Calu3 (cell line): Measurements from ENCODE around the gene ORAI3. TPM values are rescaled to one million over a fixed set of nuclear protein-coding genes. Genes with fewer than 3 reads are reported as not detected.
"Not testable (repeated sequence)": the region's sequence is repeated elsewhere in the genome, so short reads cannot be mapped to it uniquely, and the experiment has no call there.

Source experiments
- BruUV-seq: library from RNA; stranded (reverse); fragments of 400-500 nt; replicated peaks from 2 replicates; lab custom pipeline; 2021; lab: Mats Ljungman, UMichigan
- CTCF ChIA-PET: fragments of 300-600 bp; sonication (Branson Sonifier 250); formaldehyde crosslinking; loops from one replicate; lab custom pipeline; 2022; ENCODE audit warnings: antibody characterized with exemption; lab: Charles Lee
- DNase-seq: peaks from one replicate; pipeline ENCODE4 v3.0.0; 2022
- H3K27ac Mint-ChIP-seq: one replicate; pipeline ENCODE4 v1.8.0; 2022; ENCODE audit warnings: mixed read lengths; ENCODE audit not compliant: unreplicated experiment
- H3K27me3 Mint-ChIP-seq: one replicate; pipeline ENCODE4 v1.8.0; 2022; ENCODE audit warnings: mixed read lengths; ENCODE audit not compliant: unreplicated experiment
- H3K36me3 Mint-ChIP-seq: one replicate; pipeline ENCODE4 v1.8.0; 2022; ENCODE audit warnings: mild to moderate bottlenecking, moderate library complexity, mixed read lengths; ENCODE audit not compliant: insufficient read depth, unreplicated experiment
- H3K4me1 Mint-ChIP-seq: one replicate; pipeline ENCODE4 v1.8.0; 2022; ENCODE audit warnings: mild to moderate bottlenecking, low read depth, mixed read lengths; ENCODE audit not compliant: unreplicated experiment
- H3K4me3 Mint-ChIP-seq: one replicate; pipeline ENCODE4 v1.8.0; 2022; ENCODE audit warnings: mild to moderate bottlenecking, low read depth, moderate library complexity, mixed read lengths; ENCODE audit not compliant: unreplicated experiment
- H3K9me3 Mint-ChIP-seq: one replicate; pipeline ENCODE4 v1.8.0; 2022; ENCODE audit warnings: low read depth, mixed read lengths; ENCODE audit not compliant: unreplicated experiment
- intact Hi-C: fragments of 100-400 bp; cut with micrococcal nuclease; formaldehyde crosslinking; loops from one replicate; pipeline ENCODE4 v1.10.0; 2022; ENCODE audit not compliant: unreplicated experiment
- total RNA-seq: library from RNA; stranded (reverse); gene quantifications from 2 replicates; pipeline ENCODE4 v1.2.3, GENCODE V29; 2022
- TF ChIP-seq, protein P1 (sequence below): fragments of 200-600 bp; IDR thresholded peaks from one replicate; pipeline ENCODE4 v1.8.0; 2022; ENCODE audit warnings: antibody characterized with exemption; ENCODE audit not compliant: unreplicated experiment

Gene ORAI3
- total RNA-seq, 1 experiment from 2014 or later, result 14.7 TPM

DNA sequence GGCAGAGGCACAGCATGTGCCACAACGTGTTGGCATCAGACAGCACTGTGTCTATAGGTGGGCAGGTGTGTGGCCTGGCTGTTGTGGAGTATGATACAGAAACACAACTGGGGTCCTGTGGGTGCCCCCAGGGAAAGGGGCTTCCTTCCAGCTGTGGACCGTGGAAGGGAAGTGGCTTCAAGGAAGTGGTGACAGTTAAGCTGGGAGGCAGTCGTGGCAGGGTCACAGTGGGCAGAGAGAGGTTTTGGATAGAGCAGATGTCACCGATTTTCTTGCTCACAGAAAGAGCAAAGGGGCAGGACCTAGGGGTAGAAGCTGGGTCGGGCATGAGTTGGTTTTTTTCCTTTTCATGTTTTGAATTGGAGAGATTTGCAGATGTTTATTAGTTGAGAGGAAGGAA lies 11.2 kb upstream of the ORAI3 start:
- DNase-seq, result no peak
- Mint-ChIP-seq H3K27ac (no peak overlapping the region), H3K27me3 (no peaks in the 10 kb centered on the region), H3K4me3 (no peak overlapping the region), H3K36me3 (peaks cover 38% of the 10 kb centered on the region), H3K9me3 (no peaks in the 10 kb centered on the region), H3K4me1 (peaks cover 11% of the 10 kb centered on the region)
- TF ChIP-seq, protein P1, sequence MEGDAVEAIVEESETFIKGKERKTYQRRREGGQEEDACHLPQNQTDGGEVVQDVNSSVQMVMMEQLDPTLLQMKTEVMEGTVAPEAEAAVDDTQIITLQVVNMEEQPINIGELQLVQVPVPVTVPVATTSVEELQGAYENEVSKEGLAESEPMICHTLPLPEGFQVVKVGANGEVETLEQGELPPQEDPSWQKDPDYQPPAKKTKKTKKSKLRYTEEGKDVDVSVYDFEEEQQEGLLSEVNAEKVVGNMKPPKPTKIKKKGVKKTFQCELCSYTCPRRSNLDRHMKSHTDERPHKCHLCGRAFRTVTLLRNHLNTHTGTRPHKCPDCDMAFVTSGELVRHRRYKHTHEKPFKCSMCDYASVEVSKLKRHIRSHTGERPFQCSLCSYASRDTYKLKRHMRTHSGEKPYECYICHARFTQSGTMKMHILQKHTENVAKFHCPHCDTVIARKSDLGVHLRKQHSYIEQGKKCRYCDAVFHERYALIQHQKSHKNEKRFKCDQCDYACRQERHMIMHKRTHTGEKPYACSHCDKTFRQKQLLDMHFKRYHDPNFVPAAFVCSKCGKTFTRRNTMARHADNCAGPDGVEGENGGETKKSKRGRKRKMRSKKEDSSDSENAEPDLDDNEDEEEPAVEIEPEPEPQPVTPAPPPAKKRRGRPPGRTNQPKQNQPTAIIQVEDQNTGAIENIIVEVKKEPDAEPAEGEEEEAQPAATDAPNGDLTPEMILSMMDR, result no peak
- intact Hi-C loops, result no loop called here
- BruUV-seq, result no TSS peak
- CTCF ChIA-PET, result no interaction called here

DNA sequence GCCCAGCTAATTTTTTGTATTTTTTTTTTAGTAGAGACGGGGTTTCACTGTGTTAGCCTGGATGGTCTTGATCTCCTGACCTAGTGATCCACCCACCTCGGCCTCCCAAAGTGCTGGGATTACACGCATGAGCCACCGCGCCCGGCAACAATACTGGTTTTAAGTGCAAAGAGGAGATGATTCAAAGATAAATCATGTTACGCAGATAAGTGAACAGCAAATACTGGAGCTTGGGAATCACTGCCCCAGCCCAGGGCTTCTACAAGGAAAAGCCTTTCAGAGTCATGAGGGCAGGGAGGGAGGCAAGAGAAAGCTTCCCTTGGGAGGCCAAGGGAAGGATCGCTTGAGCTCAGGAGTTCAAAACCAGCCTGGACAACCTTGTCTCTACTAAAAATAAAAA lies 9.3 kb upstream of the ORAI3 start:
- H3K27ac Mint-ChIP-seq, BruUV-seq, intact Hi-C loops, H3K4me3 Mint-ChIP-seq, H3K27me3 Mint-ChIP-seq, H3K9me3 Mint-ChIP-seq, DNase-seq: not testable (repeated sequence)
- Mint-ChIP-seq H3K4me1 (peaks cover 16% of the 10 kb centered on the region), H3K36me3 (peaks cover 41% of the 10 kb centered on the region)
- CTCF ChIA-PET, result interaction anchor here (0.5 to 0.7 kb wide), 4 partner anchors 50 to 530 kb away, joined by 3 to 7 read pairs (median 3); no protein-coding TSS in a partner anchor

DNA sequence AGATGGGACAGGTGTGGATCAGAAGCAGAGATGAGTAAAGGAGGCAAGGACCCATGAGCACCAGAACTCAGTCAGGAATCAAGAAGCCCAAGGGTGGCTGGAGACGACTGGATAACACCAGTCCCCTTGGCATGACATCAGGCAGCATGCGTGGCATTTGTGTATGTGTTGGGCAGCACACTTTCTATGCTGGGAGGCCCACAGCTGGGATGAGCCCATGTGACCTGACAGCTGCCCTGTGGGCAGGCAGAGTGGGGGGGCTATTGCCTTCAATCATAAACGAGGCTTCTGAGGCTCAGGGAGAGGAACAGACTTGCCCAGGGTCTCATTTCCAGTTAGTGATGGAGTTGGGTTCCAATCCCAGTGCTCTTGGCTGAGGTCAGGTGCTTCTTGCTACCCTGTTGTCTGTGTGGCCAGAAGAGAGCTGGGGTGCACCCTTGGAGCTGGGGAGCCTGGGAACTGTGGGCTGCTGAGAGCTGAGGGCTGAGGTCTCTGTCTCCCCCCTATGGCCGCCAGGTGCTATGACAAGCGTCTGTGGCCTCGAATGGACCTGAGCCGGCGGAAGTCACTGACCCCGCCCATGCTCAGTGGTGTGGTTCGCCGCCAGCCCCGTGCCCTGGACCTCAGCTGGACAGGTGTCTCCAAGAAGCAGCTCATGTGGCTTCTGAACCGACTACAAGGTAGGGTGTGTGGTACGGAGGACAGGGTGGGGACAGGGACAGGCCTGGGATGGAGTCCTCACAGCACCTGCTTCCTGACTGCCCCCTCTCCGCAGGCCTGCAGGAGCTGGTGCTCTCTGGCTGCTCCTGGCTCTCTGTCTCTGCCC lies 7.1 kb upstream of the ORAI3 start:
- H3K4me1 Mint-ChIP-seq, result peaks cover 16% of the 10 kb centered on the region
- no peaks in the 10 kb centered on the region for H3K9me3 Mint-ChIP-seq
- H3K36me3 Mint-ChIP-seq, result peaks cover 50% of the 10 kb centered on the region
- intact Hi-C loops, result no loop called here
- H3K27ac Mint-ChIP-seq, result no peak overlapping the region
- no TSS peak for BruUV-seq
- no peak overlapping the region for H3K4me3 Mint-ChIP-seq
- peak; percentile 88 for DNase-seq
- no peaks in the 10 kb centered on the region for H3K27me3 Mint-ChIP-seq
- TF ChIP-seq, protein P1, result peak; percentile 93
- CTCF ChIA-PET, result interaction anchor here (0.5 to 2.1 kb wide), 15 partner anchors 10 to 283 kb away, joined by 3 to 26 read pairs (median 4); partner anchors contain the start of gene SETD1A

DNA sequence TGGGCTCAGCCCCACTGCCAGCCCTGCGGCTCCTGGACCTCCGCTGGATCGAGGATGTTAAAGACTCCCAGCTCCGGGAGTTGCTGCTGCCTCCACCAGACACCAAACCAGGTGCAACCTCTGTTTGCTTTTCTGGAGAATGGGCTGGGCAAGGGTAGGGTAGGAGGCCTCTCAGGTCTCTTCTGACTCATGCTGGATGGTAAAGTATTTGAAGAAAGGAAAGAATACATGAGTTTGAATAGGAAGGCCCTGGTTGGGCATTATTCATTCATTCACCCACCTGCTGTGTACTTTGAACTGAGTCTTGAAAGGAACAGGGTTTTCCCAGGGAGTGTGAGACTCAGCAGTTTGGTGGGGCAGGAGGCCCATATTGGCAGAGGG lies 6.5 kb upstream of the ORAI3 start:
- no TSS peak for BruUV-seq
- H3K27ac Mint-ChIP-seq, result no peak overlapping the region

More for the DNA sequence above, 6.5 kb upstream of the ORAI3 start:
- Mint-ChIP-seq H3K9me3 (no peaks in the 10 kb centered on the region), H3K36me3 (peaks cover 50% of the 10 kb centered on the region), H3K4me1 (peaks cover 16% of the 10 kb centered on the region), H3K4me3 (no peak overlapping the region), H3K27me3 (no peaks in the 10 kb centered on the region)
- intact Hi-C loops, result no loop called here
- CTCF ChIA-PET, result interaction anchor here (0.5 to 2.1 kb wide), 14 partner anchors 10 to 283 kb away, joined by 3 to 26 read pairs (median 4); partner anchors contain the start of gene SETD1A
- no peak for DNase-seq
- TF ChIP-seq, protein P1, result no peak
